Testis (tissue), 3 donors: ENCODE results near the gene STRIP1. TPM values are rescaled to one million over a fixed set of nuclear protein-coding genes. Genes with fewer than 3 reads are reported as not detected.
"Not testable (repeated sequence)": the region's sequence is repeated elsewhere in the genome, so short reads cannot be mapped to it uniquely, and the experiment has no call there.

Source experiments
- DNase-seq: peaks from one replicate; pipeline ENCODE4 v3.0.0-alpha.2; 2019
- H3K27ac ChIP-seq, 2 donors: fragments of 200-600 bp; sonication (generic); one replicate each; pipeline ENCODE4 v1.5.1; 2019
- H3K27me3 ChIP-seq: fragments of 200-600 bp; sonication (generic); one replicate; pipeline ENCODE4 v1.5.1; 2019
- H3K36me3 ChIP-seq: fragments of 200-600 bp; sonication (generic); one replicate; pipeline ENCODE4 v1.5.1; 2017; ENCODE audit warnings: low read depth; ENCODE audit errors: missing control alignments
- H3K4me1 ChIP-seq: fragments of 200-600 bp; sonication (generic); one replicate; pipeline ENCODE4 v1.5.1; 2019
- H3K4me3 ChIP-seq, 2 donors: fragments of 200-600 bp; sonication (generic); one replicate each; pipeline ENCODE4 v1.5.1; 2017 to 2019
- H3K9me3 ChIP-seq: fragments of 200-600 bp; sonication (generic); one replicate; pipeline ENCODE4 v1.5.1; 2017
- POLR2A ChIP-seq: fragments of 450-650 bp; IDR thresholded peaks from one replicate; pipeline ENCODE4 v1.6.1; 2017; ENCODE audit warnings: antibody characterized with exemption, mild to moderate bottlenecking, moderate library complexity
- WGBS, 2 donors: methylation state at CpG; one replicate each; pipeline ENCODE4 v1.1.5; 2018; 5-methylcytosine and 5-hydroxymethylcytosine counted together
- intact Hi-C: fragments of 100-400 bp; cut with DNase I; formaldehyde crosslinking; loops from one replicate; pipeline ENCODE4 v1.15.1; 2023; ENCODE audit warnings: low total_unique reads
- polyA plus RNA-seq: library from polyadenylated mRNA; stranded (reverse); fragments of 350-450 nt; fragmentation: Illumina TruSeq; extraction: RNeasy Lipid Tissue Mini Kit (QIAGEN cat#74804); gene quantifications from one replicate; pipeline ENCODE4 v1.2.3, GENCODE V29; 2014; ENCODE audit warnings: low read depth, low replicate concordance; ENCODE audit not compliant: insufficient read depth
- total RNA-seq, 2 donors: library from RNA; depleted of rRNA; stranded (reverse); fragments of >200 nt; gene quantifications; one replicate each; pipeline ENCODE4 v1.2.3, GENCODE V29; 2016
- TF ChIP-seq, protein P1 (sequence below), 3 experiments: fragments of 450-650 bp in 2 of 3; fragments of 200-600 bp in 1 of 3; sonication (generic) in 1 of 3; IDR thresholded peaks; one replicate each; pipeline ENCODE4 v1.5.1; 2016 to 2019; ENCODE audit warnings: antibody characterized with exemption in 3 of 3, mild to moderate bottlenecking in 2 of 3, moderate library complexity in 1 of 3

STRIP1 gene
- total and polyA plus RNA-seq, 3 donors from 2014 or later, result 49.9 to 103 (median 85.8) TPM

DNA sequence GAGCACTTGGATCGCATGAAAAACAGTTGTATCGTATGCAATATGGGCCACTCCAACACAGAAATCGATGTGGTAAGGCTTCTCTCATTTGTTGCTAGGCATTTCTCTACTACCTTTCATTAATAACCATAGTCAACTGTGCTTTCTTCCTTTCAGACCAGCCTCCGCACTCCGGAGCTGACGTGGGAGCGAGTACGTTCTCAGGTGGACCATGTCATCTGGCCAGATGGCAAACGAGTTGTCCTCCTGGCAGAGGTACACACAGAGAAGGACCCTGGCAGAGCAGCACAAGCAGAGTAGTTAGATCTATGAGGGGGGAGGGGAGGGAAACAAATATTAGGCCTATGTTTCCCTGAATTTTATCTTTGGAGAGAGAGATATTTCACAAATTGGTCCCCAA, 16.0 kb upstream of the STRIP1 start:
- Histone ChIP-seq H3K4me3 (no peak overlapping the region), H3K9me3 (no peaks in the 10 kb centered on the region), H3K36me3 (no peaks in the 10 kb centered on the region), H3K27me3 (no peaks in the 10 kb centered on the region), H3K27ac (no peak overlapping the region), H3K4me1 (no peaks in the 10 kb centered on the region)
- intact Hi-C loops, result no loop called here
- TF ChIP-seq, protein P1, sequence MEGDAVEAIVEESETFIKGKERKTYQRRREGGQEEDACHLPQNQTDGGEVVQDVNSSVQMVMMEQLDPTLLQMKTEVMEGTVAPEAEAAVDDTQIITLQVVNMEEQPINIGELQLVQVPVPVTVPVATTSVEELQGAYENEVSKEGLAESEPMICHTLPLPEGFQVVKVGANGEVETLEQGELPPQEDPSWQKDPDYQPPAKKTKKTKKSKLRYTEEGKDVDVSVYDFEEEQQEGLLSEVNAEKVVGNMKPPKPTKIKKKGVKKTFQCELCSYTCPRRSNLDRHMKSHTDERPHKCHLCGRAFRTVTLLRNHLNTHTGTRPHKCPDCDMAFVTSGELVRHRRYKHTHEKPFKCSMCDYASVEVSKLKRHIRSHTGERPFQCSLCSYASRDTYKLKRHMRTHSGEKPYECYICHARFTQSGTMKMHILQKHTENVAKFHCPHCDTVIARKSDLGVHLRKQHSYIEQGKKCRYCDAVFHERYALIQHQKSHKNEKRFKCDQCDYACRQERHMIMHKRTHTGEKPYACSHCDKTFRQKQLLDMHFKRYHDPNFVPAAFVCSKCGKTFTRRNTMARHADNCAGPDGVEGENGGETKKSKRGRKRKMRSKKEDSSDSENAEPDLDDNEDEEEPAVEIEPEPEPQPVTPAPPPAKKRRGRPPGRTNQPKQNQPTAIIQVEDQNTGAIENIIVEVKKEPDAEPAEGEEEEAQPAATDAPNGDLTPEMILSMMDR (IDR thresholded peaks at IDR 0.05), result no peak
- no peak for TF ChIP-seq POLR2A
- DNase-seq, result no peak
- 91% methylated on average over 9 of the region's 9 CpGs for WGBS, 2 donors

DNA sequence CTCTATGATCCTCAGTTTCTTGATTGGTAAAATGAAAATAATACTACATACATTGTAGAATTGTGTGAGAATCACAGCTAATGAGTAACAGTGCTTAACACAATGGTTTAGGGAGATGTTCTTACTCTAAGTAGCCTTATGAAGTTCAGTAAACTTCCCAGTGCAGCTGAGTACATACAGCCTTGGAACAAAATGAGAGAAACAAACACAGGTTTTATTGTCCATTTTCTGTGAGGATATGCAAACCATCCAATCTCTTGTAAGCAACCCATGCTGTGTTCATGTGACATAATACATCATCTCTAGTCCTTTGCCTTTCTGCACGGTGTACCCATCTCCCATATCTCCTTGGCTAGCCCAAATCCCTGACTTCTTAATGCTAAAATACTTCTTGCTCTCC, 14.7 kb upstream of the STRIP1 start:
- Histone ChIP-seq H3K27me3 (no peaks in the 10 kb centered on the region), H3K27ac (no peak overlapping the region), H3K9me3 (no peaks in the 10 kb centered on the region), H3K4me3 (no peak overlapping the region), H3K36me3 (no peaks in the 10 kb centered on the region), H3K4me1 (no peaks in the 10 kb centered on the region)
- no peak for DNase-seq
- no peak for TF ChIP-seq POLR2A
- TF ChIP-seq, protein P1 (IDR thresholded peaks at IDR 0.05), result no peak
- WGBS, 2 donors, result 85 to 91% methylated on average over 1 of the region's 1 CpG
- intact Hi-C loops, result no loop called here

DNA sequence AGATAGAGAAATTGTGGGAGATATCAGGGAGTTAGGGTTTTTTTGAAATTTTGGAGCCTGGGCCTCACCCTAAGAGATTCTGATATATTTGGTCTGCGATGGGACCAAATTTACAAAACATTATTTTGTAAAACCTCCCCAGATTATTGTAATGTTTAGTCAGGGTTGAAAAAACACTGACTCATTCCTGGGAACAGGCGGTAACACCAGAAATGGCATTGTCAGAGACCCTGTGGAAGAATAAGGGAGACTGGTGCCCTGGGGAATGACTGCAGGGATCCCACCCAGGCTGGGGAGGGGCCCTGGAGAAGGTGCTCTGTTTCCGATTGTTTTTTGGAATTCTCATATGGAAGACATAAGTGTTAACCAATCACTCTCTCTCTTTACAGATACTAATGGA, 13.1 kb upstream of the STRIP1 start:
- H3K9me3 ChIP-seq, result no peaks in the 10 kb centered on the region
- intact Hi-C loops, result no loop called here
- 86 to 90% methylated on average over 3 of the region's 3 CpGs for WGBS, 2 donors
- H3K27me3 ChIP-seq, result no peaks in the 10 kb centered on the region
- H3K4me3 ChIP-seq, result no peak overlapping the region
- H3K4me1 ChIP-seq, result no peaks in the 10 kb centered on the region
- no peak overlapping the region for H3K27ac ChIP-seq
- TF ChIP-seq, protein P1 (IDR thresholded peaks at IDR 0.05), result no peak
- TF ChIP-seq POLR2A, result no peak
- no peaks in the 10 kb centered on the region for H3K36me3 ChIP-seq
- DNase-seq, result no peak

DNA sequence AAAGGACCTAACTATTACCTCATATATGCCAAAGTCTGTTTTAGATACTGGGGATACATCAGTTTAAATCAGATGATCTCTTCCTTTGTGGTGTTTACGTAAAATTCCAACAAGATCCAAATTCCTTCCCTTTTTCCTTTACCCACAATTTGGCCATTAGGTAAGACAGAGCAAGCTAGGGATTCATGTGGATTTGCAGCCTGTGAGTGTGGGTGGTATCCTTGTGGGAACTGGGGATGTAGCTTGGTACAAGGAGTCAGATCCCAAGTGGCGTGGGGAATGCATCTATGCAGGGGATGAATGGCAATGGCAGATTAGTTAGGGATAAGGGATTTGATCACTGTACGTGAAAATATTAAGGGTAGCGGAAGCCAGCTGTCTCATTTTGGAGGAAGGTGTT, 9.8 kb upstream of the STRIP1 start:
- intact Hi-C loops, result no loop called here
- H3K27ac ChIP-seq, result no peak overlapping the region
- TF ChIP-seq, protein P1 (IDR thresholded peaks at IDR 0.05), result no peak
- no peak for TF ChIP-seq POLR2A
- no peaks in the 10 kb centered on the region for H3K9me3 ChIP-seq
- H3K36me3 ChIP-seq, result no peaks in the 10 kb centered on the region
- DNase-seq, result no peak
- H3K4me1 ChIP-seq, result no peaks in the 10 kb centered on the region
- H3K4me3 ChIP-seq, result no peak overlapping the region
- WGBS, 2 donors, result 91 to 94% methylated on average over 4 of the region's 4 CpGs
- no peaks in the 10 kb centered on the region for H3K27me3 ChIP-seq

DNA sequence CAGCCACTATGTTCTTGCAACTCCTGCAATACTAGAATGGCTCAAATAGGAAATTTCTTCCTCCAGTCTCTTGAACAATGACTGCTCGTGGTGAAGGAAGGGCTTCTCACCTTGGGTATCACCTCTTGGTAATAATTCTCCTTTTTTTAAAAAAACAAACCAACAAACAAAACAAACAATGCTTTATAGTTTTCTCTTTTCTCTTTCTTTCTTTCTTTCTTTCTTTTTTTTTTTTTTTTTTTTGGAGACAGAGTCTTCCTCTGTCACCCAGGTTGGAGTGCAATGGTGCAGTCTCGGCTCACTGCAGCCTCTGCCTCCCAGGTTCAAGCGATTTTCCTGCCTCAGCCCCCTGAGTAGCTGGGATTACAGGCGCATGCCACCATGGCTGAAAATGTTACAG, 3.7 kb upstream of the STRIP1 start:
- 80% methylated on average over 4 of the region's 4 CpGs for WGBS, 2 donors
- H3K27ac ChIP-seq, intact Hi-C loops, H3K4me3 ChIP-seq, H3K36me3 ChIP-seq, H3K9me3 ChIP-seq, DNase-seq, H3K4me1 ChIP-seq, H3K27me3 ChIP-seq: not testable (repeated sequence)
